ENCODE measurements around the gene TUB.

TUB gene

GRCh38 chr11:8081591-8082250 lies 710 bp downstream of the TUB start (continued):
- 0 out of 2 replicates have a peak, but pooled peaks have one; percentile 19 for TF ChIP-seq SP3 (tag by site-specific recombination; IDR thresholded peaks at IDR 0.05)
- TF ChIP-seq KLF7 (tag by site-specific recombination; IDR thresholded peaks at IDR 0.05; ENCODE audit: borderline replicate concordance): no peak
- no peak for TF ChIP-seq ZNF626 (tag by site-specific recombination; IDR thresholded peaks at IDR 0.05)
- TF ChIP-seq FEZF1 (tag by site-specific recombination; IDR thresholded peaks at IDR 0.05): no peak
- no peak for TF ChIP-seq ZNF658 (tag by site-specific recombination; IDR thresholded peaks at IDR 0.05)
- TF ChIP-seq ZNF639 (tag by site-specific recombination; IDR thresholded peaks at IDR 0.05): no peak
- no peak for TF ChIP-seq ZNF792 (tag by site-specific recombination; IDR thresholded peaks at IDR 0.05)
- TF ChIP-seq ZNF529 (tag by site-specific recombination; IDR thresholded peaks at IDR 0.05; ENCODE audit: insufficient replicate concordance): no peak
- peak; percentile 73 for TF ChIP-seq ZBTB26 (tag by site-specific recombination; optimal IDR thresholded peaks at IDR 0.05)
- peak; percentile 8; the same call in 1 of the 2 replicates for TF ChIP-seq ZFHX2 (tag by site-specific recombination; conservative IDR thresholded peaks at IDR 0.05)
- no peak for TF ChIP-seq ZNF280D (tag by site-specific recombination; IDR thresholded peaks at IDR 0.05)
- TF ChIP-seq HOXA7 (CRISPR knock-in tag; IDR thresholded peaks at IDR 0.05; ENCODE audit: borderline replicate concordance): no peak
- no peak for TF ChIP-seq ZNF623 (tag by site-specific recombination; IDR thresholded peaks at IDR 0.05)
- TF ChIP-seq PBX3 (CRISPR knock-in tag; IDR thresholded peaks at IDR 0.05): no peak

GRCh38 chr11:8082391-8083087 lies 1.5 kb downstream of the TUB start:
- H3K4me3 ChIP-seq (ENCODE audit: low read depth, low read length): no peak overlapping the region
- TF ChIP-seq SCRT1 (tag by site-specific recombination; IDR thresholded peaks at IDR 0.05; ENCODE audit: borderline replicate concordance): no peak
- TF ChIP-seq ZNF394 (tag by site-specific recombination; IDR thresholded peaks at IDR 0.05; ENCODE audit: borderline replicate concordance): no peak
- TF ChIP-seq ZNF658 (tag by site-specific recombination; IDR thresholded peaks at IDR 0.05): no peak
- TF ChIP-seq ZNF585B (tag by site-specific recombination; IDR thresholded peaks at IDR 0.05): no peak
- TF ChIP-seq ZNF560 (tag by site-specific recombination; IDR thresholded peaks at IDR 0.05; ENCODE audit: borderline replicate concordance): no peak
- no peak for TF ChIP-seq ZFP69B (tag by site-specific recombination; IDR thresholded peaks at IDR 0.05)
- TF ChIP-seq ELK4 (IDR thresholded peaks at IDR 0.05; ENCODE audit: borderline replicate concordance, low read depth, low read length): no peak
- TF ChIP-seq ZNF23 (tag by site-specific recombination; IDR thresholded peaks at IDR 0.05; ENCODE audit: borderline replicate concordance): no peak
- TF ChIP-seq ZNF521 (tag by site-specific recombination; IDR thresholded peaks at IDR 0.05): no peak
- ChIA-PET CTCF (interaction anchor here (1.1 to 2.5 kb wide), 7 partner anchors 8 to 71 kb away, joined by 3 to 17 read pairs (median 8); no protein-coding TSS in a partner anchor), POLR2A (interaction anchor here (0.5 to 1.3 kb wide), 3 partner anchors 12 to 71 kb away, joined by 3 to 4 read pairs (median 3); no protein-coding TSS in a partner anchor)
- H3K36me3 ChIP-seq (ENCODE audit: control insufficient read depth in 2 of 2, insufficient read depth in 1 of 2, low read length in 2 of 2): peaks cover 0 to 4% of the 10 kb centered on the region in 2 experiments; a peak in 1 of 3 replicates
- no peak overlapping the region for H3K27ac ChIP-seq (ENCODE audit: extremely low read depth, low read depth, low read length)
- peaks cover 9% of the 10 kb centered on the region; the same call in 1 of the 2 replicates for H3K4me1 ChIP-seq (ENCODE audit: control insufficient read depth, insufficient read depth, low read length)
- H3K9me3 ChIP-seq (ENCODE audit: control insufficient read depth, insufficient read depth, low read depth, low read length): no peaks in the 10 kb centered on the region
